ENCODE results near the gene CX3CL1. TPM values are rescaled to one million over a fixed set of nuclear protein-coding genes. Genes with fewer than 3 reads are reported as not detected.
"Not testable (repeated sequence)": the region's sequence is repeated elsewhere in the genome, so short reads cannot be mapped to it uniquely, and the experiment has no call there.

The CX3CL1 gene
- total RNA-seq, 4 donors from 2014 or later, result 8.7 to 18.4 (median 15.4) TPM

GRCh38 chr16:57373117-57373947, 1.0 kb downstream of the CX3CL1 start:
- no peaks in the 10 kb centered on the region for H3K9me3 ChIP-seq
- no peaks in the 10 kb centered on the region for H3K27me3 ChIP-seq
- peak overlapping the region in 3 of 4 donors; percentile 33 to 52 (median 41) for H3K4me3 ChIP-seq
- H3K4me1 ChIP-seq, result peaks cover 0 to 33% (median 6%) of the 10 kb centered on the region in 4 donors
- TF ChIP-seq, protein P1, sequence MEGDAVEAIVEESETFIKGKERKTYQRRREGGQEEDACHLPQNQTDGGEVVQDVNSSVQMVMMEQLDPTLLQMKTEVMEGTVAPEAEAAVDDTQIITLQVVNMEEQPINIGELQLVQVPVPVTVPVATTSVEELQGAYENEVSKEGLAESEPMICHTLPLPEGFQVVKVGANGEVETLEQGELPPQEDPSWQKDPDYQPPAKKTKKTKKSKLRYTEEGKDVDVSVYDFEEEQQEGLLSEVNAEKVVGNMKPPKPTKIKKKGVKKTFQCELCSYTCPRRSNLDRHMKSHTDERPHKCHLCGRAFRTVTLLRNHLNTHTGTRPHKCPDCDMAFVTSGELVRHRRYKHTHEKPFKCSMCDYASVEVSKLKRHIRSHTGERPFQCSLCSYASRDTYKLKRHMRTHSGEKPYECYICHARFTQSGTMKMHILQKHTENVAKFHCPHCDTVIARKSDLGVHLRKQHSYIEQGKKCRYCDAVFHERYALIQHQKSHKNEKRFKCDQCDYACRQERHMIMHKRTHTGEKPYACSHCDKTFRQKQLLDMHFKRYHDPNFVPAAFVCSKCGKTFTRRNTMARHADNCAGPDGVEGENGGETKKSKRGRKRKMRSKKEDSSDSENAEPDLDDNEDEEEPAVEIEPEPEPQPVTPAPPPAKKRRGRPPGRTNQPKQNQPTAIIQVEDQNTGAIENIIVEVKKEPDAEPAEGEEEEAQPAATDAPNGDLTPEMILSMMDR (IDR thresholded peaks at IDR 0.05), result no peak
- TF ChIP-seq POLR2A (IDR thresholded peaks at IDR 0.05), result no peak
- DNase-seq (ENCODE audit: low spot score in 2 of 2), result no peak
- peak overlapping the region; percentile 64 to 89 (median 76) for H3K27ac ChIP-seq
- no peaks in the 10 kb centered on the region for H3K36me3 ChIP-seq
- 76 to 77% methylated on average over 8 to 9 of the region's 9 CpGs for WGBS, 2 donors

GRCh38 chr16:57374067-57374534, 1.8 kb downstream of the CX3CL1 start:
- WGBS, 2 donors, result 41 to 57% methylated on average over 9 of the region's 9 CpGs

DNA sequence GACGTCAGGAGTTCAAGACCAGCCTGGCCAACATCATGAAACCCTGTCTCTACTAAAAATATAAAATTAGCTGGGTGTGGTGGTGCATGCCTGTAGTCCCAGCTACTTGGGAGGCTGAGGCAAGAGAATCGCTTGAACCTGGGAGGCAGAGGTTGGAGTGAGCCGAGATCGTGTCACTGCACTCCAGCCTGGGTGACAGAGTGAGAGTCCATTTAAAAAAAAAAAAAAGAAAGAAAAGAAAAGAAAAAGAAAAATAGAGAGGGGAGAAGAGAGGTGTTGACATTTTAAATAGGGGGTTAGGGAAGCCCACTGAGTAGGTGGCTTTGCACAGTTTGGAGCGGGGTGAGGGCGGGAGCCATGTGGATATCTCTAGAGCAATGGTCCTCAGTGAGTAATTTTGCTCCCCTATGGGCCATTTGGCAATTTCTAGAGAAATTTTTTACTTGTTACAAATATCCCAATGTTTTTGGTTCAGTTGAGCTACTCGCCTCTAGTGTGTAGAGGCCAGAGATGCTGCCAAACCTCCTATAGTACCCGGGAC, 2.7 kb downstream of the CX3CL1 start:
- Histone ChIP-seq H3K4me1 (peaks cover 0 to 33% (median 6%) of the 10 kb centered on the region in 4 donors), H3K27ac (peak overlapping the region in 1 of 4 donors; percentile 86)
- 74 to 82% methylated on average over 8 of the region's 8 CpGs for WGBS, 2 donors

More at GRCh38 chr16:57374067-57374534, 1.8 kb downstream of the CX3CL1 start:
- no peaks in the 10 kb centered on the region for H3K36me3 ChIP-seq
- peak in 1 of 2 donors; percentile 9 for TF ChIP-seq POLR2A (IDR thresholded peaks at IDR 0.05)
- TF ChIP-seq, protein P1 (IDR thresholded peaks at IDR 0.05), result no peak
- H3K4me1 ChIP-seq, result peaks cover 0 to 33% (median 6%) of the 10 kb centered on the region in 4 donors
- DNase-seq (ENCODE audit: low spot score in 2 of 2), result no peak
- H3K9me3 ChIP-seq, result no peaks in the 10 kb centered on the region
- H3K27me3 ChIP-seq, result no peaks in the 10 kb centered on the region
- peak overlapping the region in 3 of 4 donors; percentile 9 to 52 (median 41) for H3K4me3 ChIP-seq
- peak overlapping the region in 3 of 4 donors; percentile 34 to 89 (median 86) for H3K27ac ChIP-seq

GRCh38 chr16:57376313-57376818, 4.1 kb downstream of the CX3CL1 start:
- H3K9me3 ChIP-seq, result no peaks in the 10 kb centered on the region
- no peak for DNase-seq (ENCODE audit: low spot score in 2 of 2)
- H3K36me3 ChIP-seq, result no peaks in the 10 kb centered on the region
- peaks cover 0 to 43% (median 6%) of the 10 kb centered on the region in 4 donors for H3K4me1 ChIP-seq
- TF ChIP-seq, protein P1 (IDR thresholded peaks at IDR 0.05), result no peak
- TF ChIP-seq EP300 (IDR thresholded peaks at IDR 0.05), result no peak
- no peak for TF ChIP-seq POLR2A (IDR thresholded peaks at IDR 0.05)
- H3K27me3 ChIP-seq, result no peaks in the 10 kb centered on the region
- H3K27ac ChIP-seq, result no peak overlapping the region
- 93 to 96% methylated on average over 3 of the region's 3 CpGs for WGBS, 2 donors
- H3K4me3 ChIP-seq, result no peak overlapping the region

More for the DNA sequence above, 2.7 kb downstream of the CX3CL1 start:
- not testable (repeated sequence) for H3K4me3 ChIP-seq; H3K9me3 ChIP-seq; DNase-seq (ENCODE audit: low spot score in 2 of 2); H3K36me3 ChIP-seq; H3K27me3 ChIP-seq

- H3K4me1 ChIP-seq, result peaks cover 0 to 36% (median 4%) of the 10 kb centered on the region in 4 donors
- no peak for DNase-seq (ENCODE audit: low spot score in 2 of 2)
- H3K27me3 ChIP-seq, result no peaks in the 10 kb centered on the region
- no peak overlapping the region for H3K27ac ChIP-seq
- TF ChIP-seq EP300 (IDR thresholded peaks at IDR 0.05), result no peak
- TF ChIP-seq POLR2A (IDR thresholded peaks at IDR 0.05), result no peak
- TF ChIP-seq, protein P1 (IDR thresholded peaks at IDR 0.05), result no peak
- H3K9me3 ChIP-seq, result no peaks in the 10 kb centered on the region
- WGBS, 2 donors, result 42 to 61% methylated on average over 5 of the region's 5 CpGs
- H3K4me3 ChIP-seq, result no peak overlapping the region
- peaks cover 0 to 5% (median 0%) of the 10 kb centered on the region in 3 donors for H3K36me3 ChIP-seq
These were observed 5.0 kb downstream of the CX3CL1 start for GRCh38 chr16:57377080-57377841.

All from tibial nerve (tissue), 4 donors.